ENCODE measurements around the gene PPP6R2. TPM values are rescaled to one million over a fixed set of nuclear protein-coding genes. Genes with fewer than 3 reads are reported as not detected.
"Not testable (repeated sequence)": the region's sequence is repeated elsewhere in the genome, so short reads cannot be mapped to it uniquely, and the experiment has no call there.

Gene PPP6R2
- total and polyA plus RNA-seq, 7 donors = 15.0 to 64.5 (median 40.7) TPM

- 97% methylated on average over 14 of the region's 14 CpGs for WGBS, 2 donors
- intact Hi-C loops (cut with DNase I) = no loop called here
These were observed 80.8 kb downstream of the PPP6R2 start for GRCh38 chr22:50423956-50424355.

GRCh38 chr22:50425179-50425916 is 82.2 kb downstream of the PPP6R2 start:
- DNase-seq = no peak
- Histone ChIP-seq H3K4me1 (no peaks in the 10 kb centered on the region), H3K27ac (no peak overlapping the region), H3K27me3 (no peaks in the 10 kb centered on the region), H3K9me3 (no peaks in the 10 kb centered on the region), H3K36me3 (peaks cover 21 to 88% (median 45%) of the 10 kb centered on the region in 4 donors), H3K4me3 (no peak overlapping the region)
- TF ChIP-seq POLR2AphosphoS5 (IDR thresholded peaks at IDR 0.05) (no peak), EP300 (IDR thresholded peaks at IDR 0.05) (no peak), CTCF (IDR thresholded peaks at IDR 0.05) (no peak), POLR2A (IDR thresholded peaks at IDR 0.05) (no peak)
- 95 to 96% methylated on average over 12 of the region's 12 CpGs for WGBS, 2 donors
- intact Hi-C loops (cut with DNase I) = no loop called here

More at GRCh38 chr22:50423956-50424355, 80.8 kb downstream of the PPP6R2 start:
- no peak for DNase-seq
- Histone ChIP-seq H3K27ac (no peak overlapping the region), H3K36me3 (peaks cover 26 to 88% (median 51%) of the 10 kb centered on the region in 4 donors), H3K4me1 (no peaks in the 10 kb centered on the region), H3K4me3 (no peak overlapping the region), H3K27me3 (no peaks in the 10 kb centered on the region), H3K9me3 (no peaks in the 10 kb centered on the region)
- no peak for TF ChIP-seq POLR2AphosphoS5 (IDR thresholded peaks at IDR 0.05)
- TF ChIP-seq POLR2A (IDR thresholded peaks at IDR 0.05) = no peak
- TF ChIP-seq EP300 (IDR thresholded peaks at IDR 0.05) = no peak
- TF ChIP-seq CTCF (IDR thresholded peaks at IDR 0.05) = no peak

GRCh38 chr22:50432131-50432876 is 89.2 kb downstream of the PPP6R2 start:
- WGBS, 2 donors = 95% methylated on average over 35 of the region's 35 CpGs
- intact Hi-C loops (cut with DNase I) = no loop called here

GRCh38 chr22:50432877-50433510 is 89.9 kb downstream of the PPP6R2 start:
- H3K4me1 ChIP-seq; H3K4me3 ChIP-seq; H3K9me3 ChIP-seq; DNase-seq; H3K27me3 ChIP-seq; intact Hi-C loops (cut with DNase I); H3K27ac ChIP-seq: not testable (repeated sequence)
- 92 to 96% methylated on average over 19 to 24 of the region's 24 CpGs for WGBS, 2 donors
- H3K36me3 ChIP-seq = peaks cover 34 to 85% (median 60%) of the 10 kb centered on the region in 4 donors

More at GRCh38 chr22:50432131-50432876, 89.2 kb downstream of the PPP6R2 start:
- Histone ChIP-seq H3K4me1 (no peaks in the 10 kb centered on the region), H3K9me3 (no peaks in the 10 kb centered on the region), H3K27ac (no peak overlapping the region), H3K4me3 (no peak overlapping the region), H3K27me3 (no peaks in the 10 kb centered on the region), H3K36me3 (peaks cover 27 to 85% (median 54%) of the 10 kb centered on the region in 4 donors)
- no peak for TF ChIP-seq CTCF (IDR thresholded peaks at IDR 0.05)
- no peak for TF ChIP-seq EP300 (IDR thresholded peaks at IDR 0.05)
- TF ChIP-seq POLR2AphosphoS5 (IDR thresholded peaks at IDR 0.05) = no peak
- TF ChIP-seq POLR2A (IDR thresholded peaks at IDR 0.05) = no peak
- no peak for DNase-seq

- no peak for TF ChIP-seq CTCF (IDR thresholded peaks at IDR 0.05)
- no peak for TF ChIP-seq POLR2AphosphoS5 (IDR thresholded peaks at IDR 0.05)
- no peak for TF ChIP-seq EP300 (IDR thresholded peaks at IDR 0.05)
- no peak for TF ChIP-seq POLR2A (IDR thresholded peaks at IDR 0.05)
- intact Hi-C loops (cut with DNase I) = no loop called here
- WGBS, 2 donors = 90 to 92% methylated on average over 24 of the region's 24 CpGs
- Histone ChIP-seq H3K27ac (no peak overlapping the region), H3K4me1 (no peaks in the 10 kb centered on the region), H3K9me3 (no peaks in the 10 kb centered on the region), H3K4me3 (no peak overlapping the region), H3K36me3 (peaks cover 50 to 85% (median 73%) of the 10 kb centered on the region in 4 donors), H3K27me3 (no peaks in the 10 kb centered on the region)
- no peak for DNase-seq
These were observed 91.7 kb downstream of the PPP6R2 start for GRCh38 chr22:50434849-50435248.
